B cell (primary cell): ENCODE results near the gene TBKBP1. TPM values are rescaled to one million over a fixed set of nuclear protein-coding genes. Genes with fewer than 3 reads are reported as not detected.
A peak's percentile ranks its signal among the peaks of the same experiment; 100 is the strongest.

Experiments used
- ATAC-seq: fragments of 200-7000 bp; cut with Tn5 transposase; one replicate; pipeline ENCODE4 v1.10.0; 2021; ENCODE audit warnings: low read depth, mild to moderate bottlenecking, moderate number of reproducible peaks, moderate library complexity
- CTCF ChIA-PET: fragments of 350-600 bp; sonication (Branson Sonifier 250); formaldehyde crosslinking; loops from one replicate; lab custom pipeline; 2021; ENCODE audit warnings: antibody characterized with exemption, inconsistent platforms; lab: Charles Lee
- POLR2A ChIA-PET: fragments of 350-600 bp; sonication (Branson Sonifier 250); formaldehyde crosslinking; loops from one replicate; lab custom pipeline; 2021; ENCODE audit warnings: antibody characterized with exemption; lab: Charles Lee
- DNase-seq: peaks from one replicate; pipeline ENCODE4 v3.0.0; 2013
- H2AFZ ChIP-seq: 2 replicates; pipeline ENCODE4 v1.6.1; 2012; ENCODE audit warnings: mild to moderate bottlenecking, low read depth, low read length; ENCODE audit not compliant: insufficient read depth, poor library complexity, severe bottlenecking
- H3K27ac ChIP-seq, 2 donors: 1 replicate in 1 of 2; 2 replicates in 1 of 2; pipeline ENCODE4 v1.5.1; 2012 to 2013; ENCODE audit warnings: low read length in 2 of 2, mild to moderate bottlenecking in 2 of 2, moderate library complexity in 1 of 2
- H3K27me3 ChIP-seq, 4 experiments: fragments of 200-600 bp in 1 of 4; sonication (generic) in 1 of 4; replicated peaks in 1 of 4; 1 replicate in 2 of 4; 2 replicates in 2 of 4; pipeline versions ENCODE4 v1.6.1 to v1.7.0; 2013 to 2016; ENCODE audit warnings: low read length in 3 of 4, mild to moderate bottlenecking in 2 of 4, mixed read lengths in 1 of 4, moderate library complexity in 1 of 4; ENCODE audit not compliant: insufficient read depth in 4 of 4, control insufficient read depth in 3 of 4; ENCODE audit errors: control extremely low read depth in 1 of 4
- H3K36me3 ChIP-seq, 2 experiments: replicated peaks in 1 of 2; 1 replicate in 1 of 2; 2 replicates in 1 of 2; pipeline versions ENCODE4 v1.6.1 to v1.7.1; 2013; ENCODE audit warnings: low read length in 1 of 2; ENCODE audit not compliant: insufficient read depth in 2 of 2, control insufficient read depth in 1 of 2; ENCODE audit errors: control extremely low read depth in 1 of 2, extremely low read depth in 1 of 2
- H3K4me1 ChIP-seq, 2 donors: fragments of 200-600 bp in 1 of 2; sonication (generic) in 1 of 2; 1 replicate in 1 of 2; 2 replicates in 1 of 2; pipeline versions ENCODE4 v1.5.1 to v1.6.1; 2013 to 2017; ENCODE audit warnings: low read length in 2 of 2; ENCODE audit not compliant: control insufficient read depth in 2 of 2, insufficient read depth in 2 of 2
- H3K4me2 ChIP-seq: replicated peaks from 2 replicates; pipeline ENCODE3; 2012; ENCODE audit warnings: mild to moderate bottlenecking, low read depth, low read length; ENCODE audit not compliant: poor library complexity, severe bottlenecking
- H3K4me3 ChIP-seq, 5 experiments: fragments of 200-600 bp in 1 of 5; sonication (generic) in 1 of 5; 1 replicate in 3 of 5; 2 replicates in 2 of 5; pipeline versions ENCODE4 v1.5.1 to v1.7.0; 2011 to 2016; ENCODE audit warnings: low read length in 4 of 5, mild to moderate bottlenecking in 4 of 5, low read depth in 2 of 5, control low read depth in 1 of 5, moderate library complexity in 1 of 5; ENCODE audit not compliant: insufficient read depth in 1 of 5; ENCODE audit errors: control extremely low read depth in 1 of 5, extremely low read depth in 1 of 5
- H3K79me2 ChIP-seq: fragments of 200-600 bp; sonication (generic); one replicate; pipeline ENCODE4 v1.6.0; 2016; ENCODE audit warnings: low read length; ENCODE audit not compliant: control insufficient read depth, insufficient read depth
- H3K9ac ChIP-seq: fragments of 200-600 bp; sonication (generic); 2 replicates; pipeline ENCODE4 v1.6.1; 2017; ENCODE audit warnings: mild to moderate bottlenecking, low read length, moderate library complexity
- H3K9me3 ChIP-seq, 3 donors: one replicate each; pipeline versions ENCODE4 v1.6.1 to v1.7.1; 2013; ENCODE audit warnings: low read length in 2 of 3; ENCODE audit not compliant: control insufficient read depth in 2 of 3, insufficient read depth in 1 of 3; ENCODE audit errors: control extremely low read depth in 1 of 3
- H4K20me1 ChIP-seq: 2 replicates; pipeline ENCODE4 v1.6.0; 2012; ENCODE audit warnings: mild to moderate bottlenecking, low read length; ENCODE audit not compliant: insufficient read depth, control insufficient read depth, poor library complexity, severe bottlenecking
- H3K27ac Mint-ChIP-seq: one replicate; pipeline ENCODE4 v1.8.0; 2021; ENCODE audit warnings: mixed read lengths
- H3K27me3 Mint-ChIP-seq: one replicate; pipeline ENCODE4 v1.8.0; 2021; ENCODE audit warnings: mixed read lengths
- H3K4me1 Mint-ChIP-seq: one replicate; pipeline ENCODE4 v1.8.0; 2021; ENCODE audit warnings: mixed read lengths
- H3K4me3 Mint-ChIP-seq: one replicate; pipeline ENCODE4 v1.8.0; 2021; ENCODE audit warnings: mixed read lengths
- H3K9me3 Mint-ChIP-seq: one replicate; pipeline ENCODE4 v1.8.0; 2022; ENCODE audit warnings: mixed read lengths; ENCODE audit not compliant: insufficient read depth
- CTCF ChIP-seq: fragments of 200-600 bp; IDR thresholded peaks from one replicate; pipeline ENCODE4 v1.8.0; 2022; ENCODE audit warnings: antibody characterized with exemption, mild to moderate bottlenecking
- EZH2 ChIP-seq: IDR thresholded peaks from 2 replicates; pipeline ENCODE4 v1.6.1; 2012; ENCODE audit warnings: borderline replicate concordance, low read depth, mild to moderate bottlenecking, moderate library complexity, low read length; ENCODE audit not compliant: insufficient read depth, poor library complexity, severe bottlenecking
- WGBS: methylation state at CpG from one replicate; pipeline ENCODE4 v1.1.5; 2013; ENCODE audit warnings: missing lambda C conversion rate; ENCODE audit not compliant: insufficient coverage; 5-methylcytosine and 5-hydroxymethylcytosine counted together
- intact Hi-C: fragments of 100-400 bp; cut with micrococcal nuclease; formaldehyde crosslinking; loops from one replicate; pipeline ENCODE4 v1.10.0; 2022
- polyA plus RNA-seq: library from polyadenylated mRNA; depleted of rRNA; stranded (reverse); fragments of >200 nt; gene quantifications from 2 replicates; pipeline ENCODE4 v1.2.3, GENCODE V29; 2012
- total RNA-seq, 2 donors: library from RNA; stranded (reverse); fragments of 120-200 nt in 1 of 2; gene quantifications; 1 replicate in 1 of 2; 2 replicates in 1 of 2; pipeline versions ENCODE4 v1.2.3 to v1.2.4, GENCODE V29; 2013 to 2022

TBKBP1 gene
- total and polyA plus RNA-seq, 2 donors (not counting 1 experiment from before 2014, with no cell fraction given), result 6.6 to 8.4 TPM

- WGBS, result 82% methylated on average over 12 of the region's 17 CpGs
- Mint-ChIP-seq H3K27ac (peak overlapping the region; percentile 83), H3K27me3 (no peaks in the 10 kb centered on the region), H3K4me3 (peak overlapping the region; percentile 59), H3K9me3 (no peaks in the 10 kb centered on the region), H3K4me1 (peaks cover 64% of the 10 kb centered on the region)
- Histone ChIP-seq H3K4me3 (peak overlapping the region in 1 of 5 experiments; percentile 7), H3K9me3 (no peaks in the 10 kb centered on the region), H3K4me2 (peak overlapping the region; percentile 91), H3K9ac (no peak overlapping the region), H3K36me3 (no peaks in the 10 kb centered on the region), H4K20me1 (no peaks in the 10 kb centered on the region), H3K79me2 (peaks cover 16% of the 10 kb centered on the region), H3K27ac (no peak overlapping the region), H2AFZ (no peak overlapping the region), H3K27me3 (peaks cover 0 to 2% (median 0%) of the 10 kb centered on the region in 4 experiments), H3K4me1 (peaks cover 31 to 49% of the 10 kb centered on the region in 2 donors)
- no peak for TF ChIP-seq CTCF
- intact Hi-C loops, result no loop called here
- POLR2A ChIA-PET, result interaction anchor here (0.9 kb wide), 1 partner anchor 43 kb away, joined by 8 read pairs; the partner anchor contains the start of gene TBKBP1
- ATAC-seq (no peak), DNase-seq (no peak)
- CTCF ChIA-PET, result interaction anchor here (0.8 to 2.8 kb wide), 3 partner anchors 18 to 72 kb away, joined by 3 to 12 read pairs (median 3); no protein-coding TSS in a partner anchor
These were observed 42.8 kb downstream of the TBKBP1 start for GRCh38 chr17:47736501-47737495.

GRCh38 chr17:47738178-47738577 is 44.2 kb downstream of the TBKBP1 start:
- Mint-ChIP-seq H3K4me3 (no peak overlapping the region), H3K27ac (peak overlapping the region; percentile 53)
- WGBS, result 100% methylated on average over 5 of the region's 7 CpGs

More at GRCh38 chr17:47738178-47738577, 44.2 kb downstream of the TBKBP1 start:
- H3K79me2 ChIP-seq, result peaks cover 23% of the 10 kb centered on the region
- no peak overlapping the region for H3K4me2 ChIP-seq
- H3K27ac ChIP-seq, result no peak overlapping the region
- no peaks in the 10 kb centered on the region for H3K9me3 ChIP-seq
- no peaks in the 10 kb centered on the region for H4K20me1 ChIP-seq
- no peaks in the 10 kb centered on the region for H3K36me3 ChIP-seq
- ChIA-PET CTCF (interaction anchor here (1.1 kb wide), 1 partner anchor 74 kb away, joined by 5 read pairs; no protein-coding TSS in a partner anchor), POLR2A (no interaction called here)
- no peak overlapping the region for H2AFZ ChIP-seq
- Mint-ChIP-seq H3K4me1 (peaks cover 58% of the 10 kb centered on the region), H3K27me3 (no peaks in the 10 kb centered on the region), H3K9me3 (no peaks in the 10 kb centered on the region)
- H3K4me1 ChIP-seq, result peaks cover 29 to 48% of the 10 kb centered on the region in 2 donors
- no peak overlapping the region for H3K9ac ChIP-seq
- ATAC-seq (no peak), DNase-seq (no peak)
- H3K27me3 ChIP-seq, result peaks cover 0 to 2% (median 0%) of the 10 kb centered on the region in 4 experiments
- TF ChIP-seq EZH2 (no peak), CTCF (no peak)
- intact Hi-C loops, result no loop called here
- no peak overlapping the region for H3K4me3 ChIP-seq
